HG02884 (cell line): ENCODE results near the gene TACC3.
"Not testable (repeated sequence)": the region's sequence is repeated elsewhere in the genome, so short reads cannot be mapped to it uniquely, and the experiment has no call there.

Experiments used
- ATAC-seq: cut with Tn5 transposase; IDR thresholded peaks from one replicate; pipeline ENCODE4 v1.9.1; 2021; ENCODE audit warnings: mild to moderate bottlenecking, moderate library complexity; ENCODE audit not compliant: unreplicated experiment

TACC3 gene

DNA sequence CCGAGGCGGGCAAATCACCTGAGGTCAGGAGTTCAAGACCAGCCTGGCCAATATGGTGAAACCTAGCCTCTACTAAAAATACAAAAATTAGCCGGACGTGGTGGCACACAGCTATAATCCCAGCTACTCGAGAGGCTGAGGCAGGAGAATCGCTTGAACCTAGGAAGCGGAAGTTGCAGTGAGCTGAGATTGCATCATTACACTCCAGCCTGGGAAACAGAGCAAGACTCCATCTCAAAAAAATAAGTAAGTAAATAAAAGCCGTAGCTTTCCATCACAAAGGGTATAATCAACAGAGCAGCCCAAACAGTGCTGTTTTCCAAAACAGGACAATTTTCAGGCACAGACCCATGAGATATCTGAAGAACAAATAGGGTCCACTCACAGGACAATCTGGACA lies 19.6 kb upstream of the TACC3 start:
- ATAC-seq, result not testable (repeated sequence)

DNA sequence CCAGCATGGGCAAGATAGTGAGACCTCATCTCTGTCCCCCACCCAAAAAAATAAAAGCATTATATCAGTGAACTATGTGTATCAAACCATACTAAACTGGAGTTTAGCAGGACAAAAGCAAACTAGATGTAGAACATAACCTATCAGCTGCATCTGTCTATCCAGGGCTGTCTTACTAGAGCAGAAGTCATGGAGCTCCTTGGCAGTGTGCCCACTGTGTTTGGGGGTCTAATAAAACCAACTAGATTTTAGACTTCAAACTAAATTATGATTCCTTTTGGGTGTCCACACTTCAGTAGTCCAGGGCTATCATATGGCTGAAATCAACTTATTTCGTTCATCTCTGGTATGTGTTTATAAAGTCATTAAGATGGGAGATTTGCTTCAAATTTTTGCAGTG lies 17.5 kb upstream of the TACC3 start:
- no peak for ATAC-seq

GRCh38 chr4:1705732-1706131 lies 15.6 kb upstream of the TACC3 start:
- ATAC-seq, result no peak

DNA sequence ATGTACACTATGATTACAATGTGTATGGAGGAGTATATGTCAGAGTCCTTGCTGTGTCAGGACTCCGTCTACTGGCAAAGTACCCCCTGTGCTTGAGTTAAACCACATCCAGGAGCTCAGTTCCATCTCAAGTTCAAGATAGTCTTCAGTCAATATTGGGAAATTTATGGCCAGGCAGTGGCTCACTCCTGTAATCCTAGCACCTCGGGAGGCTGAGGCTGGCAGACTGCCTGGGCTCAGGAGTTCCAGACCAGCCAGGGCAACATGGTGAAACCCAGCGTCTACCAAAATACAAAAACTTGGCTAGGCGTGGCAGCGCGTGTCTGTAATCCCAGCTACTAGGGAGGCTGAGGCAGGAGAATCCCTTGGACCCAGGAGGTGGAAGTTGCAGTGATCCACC lies 15.0 kb upstream of the TACC3 start:
- no peak for ATAC-seq

DNA sequence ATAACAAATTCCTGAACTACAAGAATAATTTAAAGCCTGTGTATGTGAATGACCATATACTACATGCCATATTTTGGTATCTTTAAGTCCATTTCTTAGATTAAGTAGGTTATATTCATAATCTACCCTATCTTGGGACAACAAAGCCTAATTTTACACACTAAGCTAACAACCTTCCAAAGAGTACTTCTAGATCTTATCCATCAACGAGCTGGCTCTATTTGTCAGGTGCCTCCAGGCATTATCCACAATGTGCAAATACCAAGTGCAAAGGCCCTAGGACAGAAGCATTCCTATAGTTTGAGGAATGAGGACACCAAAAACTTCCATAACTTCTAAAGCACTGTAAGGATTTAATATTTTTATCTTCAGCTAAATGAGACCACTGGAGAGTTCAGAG lies 12.7 kb upstream of the TACC3 start:
- ATAC-seq, result no peak

DNA sequence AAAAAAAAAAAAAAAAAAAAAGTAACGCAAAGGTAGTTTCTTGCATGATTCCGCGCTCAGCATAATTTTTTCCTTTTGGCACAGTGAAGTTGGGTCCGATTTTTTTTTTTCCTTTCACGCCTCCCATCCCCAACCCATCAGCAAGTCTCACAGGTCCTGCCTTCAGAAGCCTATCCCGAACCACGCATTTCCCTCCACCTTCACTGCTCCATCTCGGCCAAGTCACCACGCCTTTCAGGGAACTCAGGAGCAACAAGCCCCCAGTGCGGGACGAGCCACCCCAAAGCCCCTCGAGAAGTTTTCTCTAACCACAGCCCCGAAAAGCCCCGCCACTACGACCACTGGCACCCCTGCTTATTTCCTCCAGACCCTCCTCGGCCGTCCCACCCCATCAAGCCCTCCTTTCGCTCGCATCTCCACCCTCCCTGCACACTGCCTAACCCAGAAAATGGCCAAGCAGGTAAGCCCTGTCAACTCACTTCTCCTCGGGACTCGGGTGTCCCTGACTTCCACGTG lies 10.2 kb upstream of the TACC3 start:
- no peak for ATAC-seq

DNA sequence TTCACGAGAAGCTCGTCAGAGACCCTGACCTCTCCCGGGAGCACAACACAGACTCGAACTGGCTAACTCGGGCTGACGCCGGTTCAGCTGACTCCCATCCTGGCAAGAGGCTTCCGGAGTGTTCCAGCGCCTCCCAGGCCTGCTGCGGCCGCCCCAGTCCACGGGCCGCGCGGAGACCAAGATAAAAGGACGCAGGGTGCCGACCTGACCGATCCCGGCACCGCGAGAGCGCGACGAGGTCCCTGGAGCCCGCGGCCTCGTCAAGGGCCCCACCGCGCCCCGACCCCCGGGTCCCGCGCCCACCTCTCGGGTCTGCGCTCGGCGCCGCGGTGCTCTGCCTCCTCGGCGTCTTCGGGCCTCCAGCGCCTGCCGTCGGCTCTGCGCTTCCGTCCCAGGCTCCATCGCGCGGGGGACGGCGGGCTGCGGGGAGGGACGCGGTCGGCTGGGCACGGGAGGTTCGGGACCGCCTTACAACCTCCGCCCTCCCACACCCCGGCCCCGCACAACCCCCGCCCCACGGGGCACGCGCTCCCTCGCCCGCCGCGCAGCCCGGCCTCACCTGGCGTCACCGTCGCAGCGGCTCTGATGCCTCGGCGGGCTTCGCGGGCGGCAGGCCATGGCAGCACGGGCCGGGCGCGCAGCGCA lies 9.6 kb upstream of the TACC3 start:
- ATAC-seq, result peak; percentile 4

DNA sequence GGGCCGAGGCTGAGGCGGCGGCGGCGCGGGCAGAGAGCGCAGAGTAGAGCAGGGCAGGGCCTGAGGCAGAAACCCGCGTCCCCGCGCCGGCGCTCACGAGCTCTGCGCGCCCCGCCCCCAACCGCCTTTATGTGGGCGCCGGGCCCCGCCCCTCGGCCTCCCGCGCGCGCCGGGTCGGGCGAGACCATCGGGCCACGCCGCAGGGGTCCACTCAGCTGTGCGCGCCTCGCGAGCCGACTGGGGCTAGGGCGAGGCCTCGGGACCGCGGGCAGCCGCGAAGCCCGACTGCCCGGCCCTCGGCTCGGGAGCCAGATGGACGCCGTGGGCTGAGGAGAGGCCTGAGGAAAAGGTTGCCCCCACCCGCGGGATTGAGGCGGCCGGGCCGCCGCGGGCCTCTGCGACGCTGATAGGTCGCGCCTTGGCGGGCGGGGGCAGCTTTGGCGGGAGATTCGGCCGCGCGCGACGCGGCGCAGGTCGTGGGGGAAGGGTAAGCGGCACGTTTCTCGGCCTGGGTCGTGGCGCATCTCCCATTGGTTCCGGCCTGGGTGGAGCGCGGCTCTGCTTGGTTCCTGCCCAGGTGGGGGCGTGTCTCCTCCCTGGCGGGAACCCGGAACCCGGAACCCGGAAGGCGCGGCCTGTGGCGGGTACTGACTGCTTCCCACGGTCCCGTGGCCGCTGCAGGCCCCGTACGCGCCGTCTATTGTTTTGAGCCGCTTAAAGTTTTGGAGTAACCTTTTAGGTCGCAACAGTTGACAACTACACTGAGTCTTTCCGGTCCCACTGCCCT lies 8.9 kb upstream of the TACC3 start, which contains the start of gene SLBP:
Gene SLBP, minus strand, starts transcription at position 104 of the 787 bp plus-strand sequence. CDS start 131 bp downstream, outside the sequence.
- ATAC-seq, result peak; percentile 78

GRCh38 chr4:1713003-1713851 lies 8.1 kb upstream of the TACC3 start:
- ATAC-seq, result peak; percentile 4

DNA sequence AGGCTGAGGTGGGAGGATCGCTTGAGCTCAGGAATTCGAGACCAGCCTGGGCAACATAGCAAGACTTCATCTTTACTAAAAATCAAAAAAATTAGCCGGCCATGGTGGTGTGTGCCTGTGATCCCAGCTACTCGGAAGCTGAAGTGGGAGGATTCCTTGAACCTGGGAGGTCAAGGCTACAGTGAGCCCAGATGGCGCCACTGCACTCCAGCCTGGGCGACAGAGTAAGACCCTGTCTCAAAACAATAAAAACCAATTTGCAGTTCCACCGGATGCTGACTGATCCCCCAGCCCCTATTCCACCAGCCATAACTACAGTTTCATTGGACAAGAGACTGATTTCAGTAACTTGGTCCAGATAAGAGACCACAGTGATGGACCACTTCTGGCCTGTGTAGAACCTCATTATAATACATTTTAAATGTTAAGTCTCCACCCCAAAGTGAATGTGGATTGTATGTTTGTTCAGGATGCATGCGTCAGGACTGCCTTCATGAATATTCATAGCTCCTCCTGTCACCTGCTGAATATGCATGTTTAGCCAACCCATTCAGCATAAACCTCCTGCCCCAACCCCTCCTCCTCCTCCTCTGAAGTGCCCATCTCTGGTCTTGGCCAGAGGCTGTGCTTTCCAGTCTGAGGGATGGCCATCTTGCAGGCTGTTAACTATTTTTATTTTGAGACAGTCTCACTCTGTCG lies 6.9 kb upstream of the TACC3 start:
- ATAC-seq, result no peak

- ATAC-seq, result no peak
Measured at GRCh38 chr4:1715002-1715758, 6.1 kb upstream of the TACC3 start.

- ATAC-seq, result no peak
Measured at GRCh38 chr4:1716065-1716945, 5.0 kb upstream of the TACC3 start.

GRCh38 chr4:1717129-1718094 lies 3.9 kb upstream of the TACC3 start:
- no peak for ATAC-seq

DNA sequence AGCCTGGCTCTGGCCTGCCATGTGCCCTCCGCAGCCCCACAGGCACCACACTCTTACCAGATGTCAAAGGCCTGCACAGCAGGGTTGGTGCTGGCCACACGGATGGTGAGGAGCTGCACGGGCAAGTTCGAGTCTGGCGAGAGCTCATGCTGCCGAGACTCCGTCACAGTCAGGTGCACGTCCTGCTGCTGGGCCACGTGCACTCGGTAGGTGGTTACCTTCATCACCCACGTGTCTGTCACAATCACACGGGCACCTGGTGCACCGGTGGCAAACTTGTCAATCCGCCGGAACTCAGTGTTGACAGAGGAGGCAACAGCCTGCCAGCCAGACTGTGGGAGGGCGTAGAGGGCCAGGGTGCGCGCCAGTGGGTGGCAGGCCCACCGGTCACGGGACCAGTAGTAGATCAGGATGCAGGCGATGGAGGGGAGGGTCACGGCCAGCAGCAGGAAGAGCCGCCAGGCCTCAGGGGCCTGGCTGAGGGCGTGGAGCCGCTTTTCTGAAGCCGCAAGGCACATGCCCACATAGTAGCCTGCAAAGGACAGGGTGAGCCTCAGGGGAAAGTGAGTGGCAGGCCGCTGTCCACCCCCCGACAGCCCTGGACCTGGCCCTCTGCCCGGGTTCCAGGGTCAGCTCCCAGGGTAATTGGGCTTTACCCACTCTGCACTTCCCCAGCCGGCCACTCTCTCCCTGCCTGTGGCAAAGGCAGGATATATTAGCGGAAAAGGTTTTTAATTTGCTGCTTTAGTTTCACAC lies 3.0 kb upstream of the TACC3 start:
- ATAC-seq, result no peak

- ATAC-seq, result no peak
Measured at GRCh38 chr4:1720163-1720983, 948 bp upstream of the TACC3 start.
